Measurements from ENCODE around the gene CD79A. TPM values are rescaled to one million over a fixed set of nuclear protein-coding genes. Genes with fewer than 3 reads are reported as not detected.

Gene CD79A
- 6.8 TPM for total RNA-seq (2013)
- 1 to 10 TPM; 1.9 to 2.7 (median 2.1) TPM for polyA plus RNA-seq
- 1.1 and 1.3 TPM in 2 replicates for polyA minus RNA-seq
- 0.25 to 1.4 (median 0.70) reads per million in 11 experiments for total RNA-seq

DNA sequence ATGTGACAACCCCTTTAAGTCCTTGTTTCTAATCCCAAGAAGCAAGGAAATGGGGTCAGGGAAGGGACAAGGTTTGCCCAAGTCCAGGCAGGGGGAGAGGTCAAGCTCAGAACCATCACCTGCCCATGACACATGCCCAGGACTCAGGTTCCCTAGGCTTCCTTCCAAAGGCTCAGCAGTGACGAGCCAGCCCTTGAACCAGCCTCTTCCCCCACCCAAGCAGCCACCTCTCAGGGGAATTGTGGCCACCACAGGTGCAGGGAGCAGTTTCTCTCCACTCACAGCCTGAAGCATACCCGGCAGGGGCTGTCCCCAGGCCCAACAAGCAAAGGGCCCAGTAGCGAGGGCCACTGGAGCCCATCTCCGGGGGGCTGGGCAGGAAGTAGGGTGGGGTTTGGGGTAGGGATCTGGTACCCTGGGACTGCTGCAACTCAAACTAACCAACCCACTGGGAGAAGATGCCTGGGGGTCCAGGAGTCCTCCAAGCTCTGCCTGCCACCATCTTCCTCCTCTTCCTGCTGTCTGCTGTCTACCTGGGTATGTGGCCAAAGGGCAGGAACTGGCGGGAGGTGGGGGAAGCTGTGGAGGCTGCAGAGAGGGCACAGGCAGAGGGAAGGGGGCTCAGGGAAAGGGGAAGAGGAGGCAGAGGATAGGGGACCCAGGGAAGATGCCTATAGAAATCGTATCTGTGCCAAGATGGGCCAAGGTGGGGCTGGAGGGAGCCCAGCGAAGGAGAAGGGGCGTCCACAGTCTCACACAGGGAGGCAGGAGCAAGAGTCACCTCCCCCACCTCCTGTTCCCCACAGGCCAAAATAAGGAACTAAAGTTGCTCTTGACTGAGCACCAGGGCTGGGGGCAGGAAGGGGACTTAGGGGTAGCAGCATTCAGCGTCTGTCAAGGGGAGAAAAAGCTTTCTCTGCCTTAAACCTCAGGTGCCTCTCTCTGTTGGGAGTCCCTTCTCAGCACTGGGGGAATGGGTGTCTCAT is at the start of gene CD79A:
Gene CD79A (plus strand): TSS at position 433 of the 986 bp plus-strand sequence. CDS start 26 bp downstream, at position 459.
- 10% methylated on average over 2 of the region's 9 CpGs for WGBS (ENCODE audit: insufficient coverage)
- peak within 1 kb of the TSS; percentile 75 to 92 (median 87) for H3K27ac Mint-ChIP-seq
- H3K36me3 Mint-ChIP-seq, result peaks cover 0 to 4% of the 10 kb centered on the region in 2 donors
- intact Hi-C loops (cut with micrococcal nuclease), result no loop called here
- Histone ChIP-seq H2AFZ (ENCODE audit: insufficient read depth, low read depth, low read length, poor library complexity, severe bottlenecking) (peak within 1 kb of the TSS; percentile 78), H3K4me3 (replicated peaks in 1 of 3; ENCODE audit: low read depth in 2 of 3, low read length in 3 of 3) (peak within 1 kb of the TSS in 2 of 3 experiments; percentile 1 to 66), H3K4me2 (replicated peaks; ENCODE audit: extremely low read depth, low read length, poor library complexity, severe bottlenecking) (peak within 1 kb of the TSS; percentile 78), H3K79me2 (ENCODE audit: insufficient read depth, low read length) (no peaks in the 10 kb centered on the region), H3K4me1 (ENCODE audit: control insufficient read depth in 1 of 2, insufficient read depth in 2 of 2, low read length in 2 of 2) (peaks cover 68 to 76% of the 10 kb centered on the region in 2 donors), H4K20me1 (ENCODE audit: insufficient read depth, low read length) (peaks cover under 1% of the 10 kb centered on the region), H3K9me3 (replicated peaks in 1 of 2; ENCODE audit: control insufficient read depth in 1 of 2, insufficient read depth in 1 of 2, low read length in 2 of 2) (no peaks in the 10 kb centered on the region), H3K27me3 (ENCODE audit: control insufficient read depth in 2 of 2, insufficient read depth in 2 of 2, low read length in 2 of 2) (no peaks in the 10 kb centered on the region), H3K9ac (ENCODE audit: insufficient read depth, low read length, poor library complexity, severe bottlenecking) (peak within 1 kb of the TSS; percentile 66), H3K36me3 (replicated peaks in 1 of 2; ENCODE audit: control insufficient read depth in 1 of 2, insufficient read depth in 2 of 2, low read length in 2 of 2) (peaks cover 0 to 2% of the 10 kb centered on the region in 2 donors), H3K27ac (ENCODE audit: low read depth in 1 of 2, low read length in 2 of 2) (peak within 1 kb of the TSS; percentile 43 to 92)
- H3K4me3 Mint-ChIP-seq, result peak within 1 kb of the TSS; percentile 67 to 84
- TF ChIP-seq, protein P1, sequence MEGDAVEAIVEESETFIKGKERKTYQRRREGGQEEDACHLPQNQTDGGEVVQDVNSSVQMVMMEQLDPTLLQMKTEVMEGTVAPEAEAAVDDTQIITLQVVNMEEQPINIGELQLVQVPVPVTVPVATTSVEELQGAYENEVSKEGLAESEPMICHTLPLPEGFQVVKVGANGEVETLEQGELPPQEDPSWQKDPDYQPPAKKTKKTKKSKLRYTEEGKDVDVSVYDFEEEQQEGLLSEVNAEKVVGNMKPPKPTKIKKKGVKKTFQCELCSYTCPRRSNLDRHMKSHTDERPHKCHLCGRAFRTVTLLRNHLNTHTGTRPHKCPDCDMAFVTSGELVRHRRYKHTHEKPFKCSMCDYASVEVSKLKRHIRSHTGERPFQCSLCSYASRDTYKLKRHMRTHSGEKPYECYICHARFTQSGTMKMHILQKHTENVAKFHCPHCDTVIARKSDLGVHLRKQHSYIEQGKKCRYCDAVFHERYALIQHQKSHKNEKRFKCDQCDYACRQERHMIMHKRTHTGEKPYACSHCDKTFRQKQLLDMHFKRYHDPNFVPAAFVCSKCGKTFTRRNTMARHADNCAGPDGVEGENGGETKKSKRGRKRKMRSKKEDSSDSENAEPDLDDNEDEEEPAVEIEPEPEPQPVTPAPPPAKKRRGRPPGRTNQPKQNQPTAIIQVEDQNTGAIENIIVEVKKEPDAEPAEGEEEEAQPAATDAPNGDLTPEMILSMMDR (IDR thresholded peaks at IDR 0.05), result no peak
- H3K4me1 Mint-ChIP-seq, result peaks cover 73% of the 10 kb centered on the region
- peaks cover 0 to 4% (median 0%) of the 10 kb centered on the region in 7 donors for H3K9me3 Mint-ChIP-seq
- H3K27me3 Mint-ChIP-seq (ENCODE audit: low read depth in 3 of 3), result peaks cover 0 to 1% (median 0%) of the 10 kb centered on the region in 3 donors
- peak; percentile 54 to 70 (median 57) for DNase-seq

DNA sequence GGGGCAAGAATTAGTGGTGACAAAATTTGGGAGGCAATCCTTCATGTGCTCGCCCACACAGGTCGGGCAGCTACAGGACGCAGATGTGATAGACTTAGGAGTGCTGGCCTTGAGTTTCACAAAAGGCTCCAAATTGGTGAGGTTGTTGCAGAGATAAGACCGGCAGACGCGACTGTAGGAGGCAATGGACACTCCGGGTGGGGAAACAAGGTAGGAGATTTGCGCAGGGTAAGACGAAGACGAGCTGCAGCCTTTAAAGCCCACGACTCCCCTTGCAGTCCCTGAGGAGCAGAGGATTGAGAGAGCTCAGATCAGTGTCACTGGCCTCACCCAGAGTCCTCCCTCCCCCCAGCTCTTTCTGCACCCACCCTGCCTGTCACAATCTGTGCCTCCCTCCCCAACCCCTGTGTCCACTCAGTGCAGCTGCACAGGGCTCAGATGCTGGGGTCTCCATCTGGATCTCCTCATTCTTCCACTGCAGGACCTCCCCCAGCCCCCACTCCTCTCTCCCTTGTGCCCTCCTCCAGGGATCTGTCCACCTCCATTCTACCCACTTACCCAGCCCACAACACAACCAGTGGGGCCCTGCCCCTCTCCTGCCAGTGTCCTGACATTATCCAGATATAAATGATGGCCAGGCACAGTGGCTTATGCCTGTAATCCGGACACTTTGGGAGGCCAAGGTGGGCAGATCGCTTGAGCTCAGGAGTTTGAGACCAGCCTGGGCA is 38.9 kb upstream of the CD79A start:
- H2AFZ ChIP-seq (ENCODE audit: insufficient read depth, low read depth, low read length, poor library complexity, severe bottlenecking), result no peak overlapping the region
- no peak for DNase-seq
- H3K9me3 ChIP-seq (replicated peaks in 1 of 2; ENCODE audit: control insufficient read depth in 1 of 2, insufficient read depth in 1 of 2, low read length in 2 of 2), result no peaks in the 10 kb centered on the region
- H3K79me2 ChIP-seq (ENCODE audit: insufficient read depth, low read length), result no peaks in the 10 kb centered on the region
- no peaks in the 10 kb centered on the region for H3K27me3 ChIP-seq (ENCODE audit: control insufficient read depth in 2 of 2, insufficient read depth in 2 of 2, low read length in 2 of 2)
- H3K4me2 ChIP-seq (replicated peaks; ENCODE audit: extremely low read depth, low read length, poor library complexity, severe bottlenecking), result no peak overlapping the region
- Mint-ChIP-seq H3K9me3 (no peaks in the 10 kb centered on the region), H3K4me1 (peaks cover 22% of the 10 kb centered on the region), H3K4me3 (no peak overlapping the region), H3K27me3 (ENCODE audit: low read depth in 3 of 3) (peaks cover 1 to 9% (median 4%) of the 10 kb centered on the region in 3 donors), H3K27ac (no peak overlapping the region), H3K36me3 (no peaks in the 10 kb centered on the region)
- H4K20me1 ChIP-seq (ENCODE audit: insufficient read depth, low read length), result no peaks in the 10 kb centered on the region
- H3K36me3 ChIP-seq (replicated peaks in 1 of 2; ENCODE audit: control insufficient read depth in 1 of 2, insufficient read depth in 2 of 2, low read length in 2 of 2), result no peaks in the 10 kb centered on the region
- peaks cover 11 to 17% of the 10 kb centered on the region in 2 donors for H3K4me1 ChIP-seq (ENCODE audit: control insufficient read depth in 1 of 2, insufficient read depth in 2 of 2, low read length in 2 of 2)
- H3K9ac ChIP-seq (ENCODE audit: insufficient read depth, low read length, poor library complexity, severe bottlenecking), result no peak overlapping the region
- no peak overlapping the region for H3K27ac ChIP-seq (ENCODE audit: low read depth in 1 of 2, low read length in 2 of 2)
- TF ChIP-seq, protein P1 (IDR thresholded peaks at IDR 0.05), result no peak
- intact Hi-C loops (cut with micrococcal nuclease), result no loop called here
- no peak overlapping the region for H3K4me3 ChIP-seq (replicated peaks in 1 of 3; ENCODE audit: low read depth in 2 of 3, low read length in 3 of 3)
- 93% methylated on average over 4 of the region's 13 CpGs for WGBS (ENCODE audit: insufficient coverage)

All from CD14-positive monocyte (primary cell).